Measurements from ENCODE around the gene HEXIM2. TPM values are rescaled to one million over a fixed set of nuclear protein-coding genes. Genes with fewer than 3 reads are reported as not detected.

The HEXIM2 gene
- total RNA-seq, 4 donors from 2014 or later: 3.0 to 11.6 (median 7.6) TPM; not detected in 1

DNA sequence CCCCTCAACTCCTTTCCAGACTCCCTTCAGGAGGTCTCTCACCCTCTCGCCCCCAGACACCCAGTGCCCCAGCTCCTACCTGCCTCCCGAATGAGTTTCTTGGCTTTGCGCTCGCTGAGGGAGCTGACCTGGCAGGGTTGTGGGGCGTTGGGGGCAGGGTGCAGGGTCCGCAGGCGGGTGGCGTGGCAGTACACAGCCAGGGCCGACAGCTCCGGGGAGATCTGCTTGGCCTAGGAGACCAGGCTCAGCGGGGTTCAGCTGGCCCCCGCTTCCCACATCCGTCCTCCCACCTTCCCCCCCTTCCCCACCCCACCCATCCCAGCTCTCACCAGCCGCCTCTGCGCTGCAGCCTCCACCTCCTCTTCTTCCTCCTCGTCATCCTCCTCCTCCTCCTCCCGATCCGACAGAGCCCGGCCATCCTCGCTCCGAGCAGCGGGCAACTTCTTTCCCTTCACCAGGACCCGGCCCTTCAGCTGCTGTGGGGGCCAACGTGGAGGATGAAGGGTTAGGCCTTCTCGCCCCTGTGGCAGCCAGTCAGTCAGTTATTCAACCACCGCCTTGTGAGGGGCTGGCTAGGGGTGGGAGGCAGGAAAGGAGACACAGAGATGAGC lies 46.6 kb upstream of the HEXIM2 start:
- Histone ChIP-seq H3K27me3 (no peaks in the 10 kb centered on the region), H3K36me3 (no peaks in the 10 kb centered on the region), H3K4me3 (no peak overlapping the region), H3K27ac (no peak overlapping the region), H3K9me3 (no peaks in the 10 kb centered on the region), H3K4me1 (peaks cover 0 to 3% of the 10 kb centered on the region in 2 donors)
- TF ChIP-seq, protein P1, sequence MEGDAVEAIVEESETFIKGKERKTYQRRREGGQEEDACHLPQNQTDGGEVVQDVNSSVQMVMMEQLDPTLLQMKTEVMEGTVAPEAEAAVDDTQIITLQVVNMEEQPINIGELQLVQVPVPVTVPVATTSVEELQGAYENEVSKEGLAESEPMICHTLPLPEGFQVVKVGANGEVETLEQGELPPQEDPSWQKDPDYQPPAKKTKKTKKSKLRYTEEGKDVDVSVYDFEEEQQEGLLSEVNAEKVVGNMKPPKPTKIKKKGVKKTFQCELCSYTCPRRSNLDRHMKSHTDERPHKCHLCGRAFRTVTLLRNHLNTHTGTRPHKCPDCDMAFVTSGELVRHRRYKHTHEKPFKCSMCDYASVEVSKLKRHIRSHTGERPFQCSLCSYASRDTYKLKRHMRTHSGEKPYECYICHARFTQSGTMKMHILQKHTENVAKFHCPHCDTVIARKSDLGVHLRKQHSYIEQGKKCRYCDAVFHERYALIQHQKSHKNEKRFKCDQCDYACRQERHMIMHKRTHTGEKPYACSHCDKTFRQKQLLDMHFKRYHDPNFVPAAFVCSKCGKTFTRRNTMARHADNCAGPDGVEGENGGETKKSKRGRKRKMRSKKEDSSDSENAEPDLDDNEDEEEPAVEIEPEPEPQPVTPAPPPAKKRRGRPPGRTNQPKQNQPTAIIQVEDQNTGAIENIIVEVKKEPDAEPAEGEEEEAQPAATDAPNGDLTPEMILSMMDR (IDR thresholded peaks at IDR 0.05): no peak
- TF ChIP-seq POLR2A (IDR thresholded peaks at IDR 0.05): no peak
- intact Hi-C loops (cut with DNase I; ENCODE audit: low total_unique reads): no loop called here
- no peak for DNase-seq

DNA sequence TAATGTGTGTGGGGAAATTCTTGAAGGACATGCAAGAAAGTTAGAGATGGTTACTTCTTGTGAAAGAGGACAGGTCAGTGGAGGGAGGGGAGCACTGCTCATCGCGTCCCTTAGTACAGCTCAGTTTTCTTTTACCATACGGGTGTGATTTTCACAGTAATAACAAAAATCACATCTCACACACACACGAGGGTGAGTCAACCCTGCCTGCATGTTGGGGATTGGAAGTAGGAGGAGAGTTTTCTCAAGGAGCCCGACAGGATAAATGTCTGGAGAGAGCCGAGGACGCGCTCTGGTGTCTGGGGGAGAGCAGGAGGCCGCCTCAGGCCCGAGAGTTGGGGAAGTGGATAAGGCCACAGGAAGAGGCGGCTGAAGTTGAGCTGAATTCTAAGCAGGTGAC lies 45.8 kb upstream of the HEXIM2 start:
- Histone ChIP-seq H3K4me3 (no peak overlapping the region), H3K36me3 (no peaks in the 10 kb centered on the region), H3K27me3 (no peaks in the 10 kb centered on the region), H3K9me3 (no peaks in the 10 kb centered on the region), H3K4me1 (no peaks in the 10 kb centered on the region), H3K27ac (no peak overlapping the region)
- TF ChIP-seq POLR2A (IDR thresholded peaks at IDR 0.05): no peak
- TF ChIP-seq, protein P1 (IDR thresholded peaks at IDR 0.05): no peak
- intact Hi-C loops (cut with DNase I; ENCODE audit: low total_unique reads): no loop called here
- DNase-seq: no peak

DNA sequence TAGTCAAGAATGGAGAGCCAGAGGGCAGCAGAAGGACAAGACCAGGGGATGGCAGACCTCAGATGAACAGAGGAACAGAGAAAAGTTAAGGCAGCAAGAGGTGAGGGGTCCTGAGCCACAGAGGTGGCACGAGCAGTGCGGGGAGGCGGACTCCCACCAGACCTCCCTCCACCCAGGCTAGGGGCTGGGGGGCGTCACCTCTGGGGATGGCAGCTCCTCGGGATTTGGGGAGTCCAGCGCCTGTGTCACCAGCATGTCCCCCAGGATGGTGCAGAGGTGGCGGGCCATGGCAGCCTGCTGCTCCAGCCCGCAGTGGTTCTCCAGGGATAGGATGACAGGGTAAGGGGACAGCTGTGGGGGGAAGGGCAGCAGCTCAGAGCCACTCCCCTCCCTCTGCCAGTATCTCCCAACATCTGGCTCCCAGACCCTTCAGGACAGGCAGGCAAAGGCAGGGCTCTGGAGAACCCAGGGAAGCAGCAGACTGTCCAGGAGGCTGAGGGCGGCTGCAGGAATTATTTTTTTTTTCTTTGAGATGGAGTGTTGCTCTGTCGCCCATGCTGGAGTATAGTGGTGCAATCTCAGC lies 45.1 kb upstream of the HEXIM2 start:
- H3K27ac ChIP-seq: no peak overlapping the region
- no peaks in the 10 kb centered on the region for H3K9me3 ChIP-seq
- intact Hi-C loops (cut with DNase I; ENCODE audit: low total_unique reads): no loop called here
- no peak for DNase-seq
- H3K36me3 ChIP-seq: no peaks in the 10 kb centered on the region
- no peaks in the 10 kb centered on the region for H3K27me3 ChIP-seq
- TF ChIP-seq, protein P1 (IDR thresholded peaks at IDR 0.05): no peak
- TF ChIP-seq POLR2A (IDR thresholded peaks at IDR 0.05): no peak
- H3K4me3 ChIP-seq: no peak overlapping the region
- no peaks in the 10 kb centered on the region for H3K4me1 ChIP-seq

DNA sequence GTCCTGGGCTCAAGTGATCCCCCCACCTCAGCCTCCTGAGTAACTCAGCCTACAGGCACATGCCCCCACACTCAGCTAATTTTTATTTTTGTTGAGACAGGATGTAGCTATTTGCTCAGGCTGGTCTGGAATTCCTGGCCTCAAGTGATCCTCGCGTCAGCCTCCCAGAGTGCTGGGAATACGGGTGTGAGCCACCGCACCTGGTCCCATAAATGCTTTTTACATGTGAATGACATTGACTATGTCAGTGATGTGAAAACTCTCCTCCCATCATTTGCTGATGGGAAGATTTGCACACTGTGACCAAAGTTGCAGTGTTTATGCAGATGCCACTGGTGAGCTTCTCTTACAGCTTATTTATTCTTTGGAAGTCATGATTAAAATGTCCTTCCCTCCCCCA lies 44.3 kb upstream of the HEXIM2 start:
- no peak for DNase-seq
- Histone ChIP-seq H3K4me3 (no peak overlapping the region), H3K9me3 (no peaks in the 10 kb centered on the region), H3K27ac (no peak overlapping the region), H3K4me1 (no peaks in the 10 kb centered on the region), H3K27me3 (no peaks in the 10 kb centered on the region), H3K36me3 (no peaks in the 10 kb centered on the region)
- intact Hi-C loops (cut with DNase I; ENCODE audit: low total_unique reads): no loop called here
- no peak for TF ChIP-seq POLR2A (IDR thresholded peaks at IDR 0.05)
- TF ChIP-seq, protein P1 (IDR thresholded peaks at IDR 0.05): no peak

DNA sequence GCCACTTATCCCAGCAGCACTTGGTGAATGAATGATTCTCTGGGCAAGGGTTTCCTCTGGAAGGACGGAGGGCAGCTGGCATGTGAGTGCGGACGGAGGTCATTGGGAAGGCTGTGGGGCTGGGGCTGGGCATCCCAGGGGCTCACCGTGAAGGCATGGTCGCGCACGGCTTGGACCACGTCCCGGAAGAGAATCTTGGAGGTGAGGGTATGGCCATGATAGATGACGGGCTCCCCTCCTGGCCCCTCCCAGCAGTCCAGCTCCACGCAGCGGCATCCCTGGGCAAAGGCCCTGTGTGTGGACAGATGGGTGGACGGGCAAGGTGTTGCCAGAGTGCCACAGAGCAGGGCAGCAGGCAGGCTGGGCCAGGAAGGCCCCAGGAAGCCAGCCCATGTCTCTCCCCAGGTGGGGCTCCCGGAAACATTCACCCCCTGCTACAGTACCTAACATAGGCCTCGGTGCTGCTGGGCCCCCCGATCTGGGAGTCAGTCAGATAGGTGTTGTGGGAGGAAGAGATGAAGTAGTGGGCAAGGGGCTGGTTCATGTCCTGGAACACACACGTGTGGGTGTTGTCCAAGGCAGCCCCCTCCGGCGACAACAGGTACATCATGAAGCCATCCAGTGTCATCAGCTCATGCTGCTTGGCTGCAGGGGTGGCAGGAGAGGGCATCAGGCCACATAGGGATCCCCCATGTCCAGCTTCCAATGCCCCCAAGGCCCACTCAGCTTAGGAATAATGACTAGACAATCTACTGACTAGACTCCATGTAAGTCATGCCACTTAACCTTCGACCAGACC lies 43.6 kb upstream of the HEXIM2 start:
- DNase-seq: no peak
- Histone ChIP-seq H3K36me3 (no peaks in the 10 kb centered on the region), H3K4me1 (no peaks in the 10 kb centered on the region), H3K9me3 (no peaks in the 10 kb centered on the region), H3K4me3 (no peak overlapping the region), H3K27ac (no peak overlapping the region), H3K27me3 (no peaks in the 10 kb centered on the region)
- intact Hi-C loops (cut with DNase I; ENCODE audit: low total_unique reads): no loop called here
- TF ChIP-seq, protein P1 (IDR thresholded peaks at IDR 0.05): no peak
- TF ChIP-seq POLR2A (IDR thresholded peaks at IDR 0.05): no peak
